Measurements from ENCODE around the gene THSD7B. TPM values are rescaled to one million over a fixed set of nuclear protein-coding genes. Genes with fewer than 3 reads are reported as not detected.
"Not testable (repeated sequence)": the region's sequence is repeated elsewhere in the genome, so short reads cannot be mapped to it uniquely, and the experiment has no call there.

The THSD7B gene
- total RNA-seq, 1 donor from 2014 or later, result not detected

DNA sequence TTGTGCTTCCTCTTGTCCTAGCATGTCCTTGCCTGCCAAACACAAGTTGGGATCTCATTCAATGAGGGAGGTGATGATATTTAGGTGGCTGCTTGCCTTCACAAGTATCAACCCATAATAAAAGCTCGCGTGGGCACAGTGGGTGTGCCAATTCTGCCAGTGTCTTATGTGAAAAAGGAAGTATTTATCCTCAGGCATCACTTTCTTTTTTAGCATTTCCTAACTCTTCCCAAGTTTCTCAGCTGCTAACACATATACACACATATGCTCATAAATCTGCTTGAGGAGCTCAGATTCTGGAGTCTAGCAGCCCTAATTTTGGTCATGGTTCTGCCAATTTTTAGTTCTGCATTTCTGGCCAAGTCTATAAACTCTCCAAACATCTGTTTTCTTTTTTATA, 879.4 kb downstream of the THSD7B start:
- DNase-seq (ENCODE audit: extremely low read depth, low read depth, low spot score), result no peak

GRCh38 chr2:137654046-137654445, 888.7 kb downstream of the THSD7B start:
- DNase-seq (ENCODE audit: extremely low read depth, low read depth, low spot score), result no peak

GRCh38 chr2:137655814-137656213, 890.5 kb downstream of the THSD7B start:
- no peak for DNase-seq (ENCODE audit: extremely low read depth, low read depth, low spot score)

GRCh38 chr2:137658433-137658832, 893.1 kb downstream of the THSD7B start:
- no peak for DNase-seq (ENCODE audit: extremely low read depth, low read depth, low spot score)

DNA sequence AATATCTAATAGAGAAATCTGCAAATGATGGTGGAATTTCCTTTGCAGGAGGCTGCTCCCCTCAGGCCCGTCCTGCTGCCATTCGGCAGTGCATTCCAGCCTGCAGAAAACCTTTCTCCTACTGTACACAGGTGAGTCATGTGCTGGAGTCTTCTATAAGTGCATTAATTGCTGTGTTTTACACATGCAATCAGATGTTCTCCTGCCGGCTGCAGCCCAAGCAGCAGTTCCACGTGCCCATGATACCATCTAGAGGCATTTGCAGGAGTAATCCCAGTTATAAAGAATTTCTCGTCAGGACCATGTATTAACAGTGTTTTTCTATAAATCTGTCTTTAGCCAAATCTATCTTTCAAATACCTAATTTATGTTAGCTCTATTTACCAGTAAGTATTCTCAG, 894.3 kb downstream of the THSD7B start:
- DNase-seq (ENCODE audit: extremely low read depth, low read depth, low spot score), result no peak

DNA sequence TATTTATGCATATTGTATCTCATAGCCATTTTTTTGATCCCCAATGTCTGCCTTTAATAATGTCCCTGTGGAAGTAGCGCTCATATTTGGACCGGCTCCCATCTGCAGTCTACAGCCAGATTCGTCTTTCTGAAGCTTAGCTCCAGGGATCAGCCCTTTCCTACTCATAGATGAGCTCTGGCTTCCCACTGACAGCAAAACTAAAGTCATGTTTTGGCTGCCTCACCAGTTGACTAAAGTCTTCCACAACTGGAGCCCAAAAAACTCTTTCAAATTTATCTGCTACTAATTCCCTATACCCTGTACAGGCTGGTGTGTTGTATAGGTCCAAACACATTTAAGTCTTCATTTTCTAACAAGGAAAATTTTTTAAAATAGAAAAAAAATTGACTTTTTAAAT, 904.8 kb downstream of the THSD7B start:
- no peak for DNase-seq (ENCODE audit: extremely low read depth, low read depth, low spot score)

DNA sequence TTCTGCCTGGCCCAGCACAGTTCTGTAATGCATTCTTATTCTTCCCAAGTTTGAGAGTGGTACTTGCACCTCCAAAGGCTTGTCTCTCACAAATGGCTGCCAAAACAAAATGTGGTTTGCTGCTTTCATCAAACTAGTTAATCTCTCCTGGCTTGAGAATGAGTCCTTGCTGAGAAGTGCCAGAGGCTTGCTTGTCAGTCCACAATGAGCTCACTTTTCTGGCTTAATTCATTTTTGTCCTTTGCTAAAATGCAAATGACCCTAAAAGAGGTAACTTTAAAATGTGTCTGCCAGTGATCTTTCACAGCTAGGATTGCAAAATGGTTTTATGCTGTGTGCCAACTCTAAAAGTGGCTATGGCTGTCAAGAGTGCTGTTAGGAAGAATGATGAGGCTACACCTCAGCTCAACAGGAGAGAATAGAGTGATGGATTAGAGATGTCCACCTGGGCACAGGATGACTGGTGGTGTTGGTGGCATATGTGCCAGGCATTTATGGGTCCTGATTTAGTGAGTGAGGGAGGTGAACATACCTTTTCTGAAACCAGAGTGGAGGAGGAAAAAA, 907.7 kb downstream of the THSD7B start:
- no peak for DNase-seq (ENCODE audit: extremely low read depth, low read depth, low spot score)

DNA sequence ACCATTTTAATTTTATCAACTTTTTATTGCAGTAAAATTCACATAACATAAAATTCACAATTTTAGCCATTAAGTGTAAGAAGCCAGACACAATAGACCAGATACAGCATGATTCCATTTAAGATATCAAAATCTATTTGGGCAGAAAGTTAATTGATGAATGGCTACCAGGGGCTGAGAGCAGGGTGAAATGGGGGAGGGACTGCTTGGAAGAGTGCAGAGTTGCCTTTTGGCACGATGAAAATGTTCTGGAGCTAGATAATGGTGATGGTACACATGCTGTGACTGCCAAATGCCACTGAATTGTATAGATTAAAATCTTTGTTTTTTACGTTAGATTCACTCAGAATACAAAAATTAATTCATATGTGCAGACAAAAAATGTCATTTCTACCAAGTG, 909.6 kb downstream of the THSD7B start:
- DNase-seq (ENCODE audit: extremely low read depth, low read depth, low spot score), result no peak

DNA sequence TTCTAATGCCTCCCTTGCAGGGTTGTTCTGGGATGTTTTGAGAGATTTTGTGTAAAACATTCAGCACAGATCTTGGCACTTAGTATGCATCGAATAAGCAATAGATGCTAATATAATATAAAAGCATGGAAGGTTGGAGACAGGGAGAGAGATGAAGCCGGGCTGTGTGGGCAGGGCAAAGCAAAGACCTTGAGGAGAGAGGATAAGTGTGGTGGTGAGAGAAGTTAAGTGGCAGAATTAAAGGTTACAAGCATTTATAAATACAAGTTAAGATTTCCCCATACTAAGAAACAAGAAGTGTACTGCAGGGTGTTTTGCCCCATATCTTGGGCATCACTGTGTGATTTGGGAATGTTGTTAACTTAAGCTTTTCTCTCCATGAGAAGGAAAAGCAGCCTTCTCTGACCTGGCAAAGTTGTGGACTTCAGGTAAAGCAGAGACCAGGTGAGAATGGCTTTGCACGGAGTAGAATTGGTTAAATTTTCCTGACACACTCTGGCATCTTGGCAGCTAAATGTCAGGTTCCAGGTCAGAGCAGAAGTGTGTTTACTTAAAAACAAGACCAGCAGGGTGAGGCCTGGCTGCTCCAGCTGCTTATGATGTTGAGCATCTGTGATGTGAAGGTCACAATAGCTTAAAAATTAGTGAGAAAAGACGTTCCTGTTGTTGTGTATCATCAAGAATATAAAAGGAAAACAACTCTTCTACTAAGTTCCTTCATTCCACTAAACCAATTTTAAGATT, 910.4 kb downstream of the THSD7B start:
- no peak for DNase-seq (ENCODE audit: extremely low read depth, low read depth, low spot score)

GRCh38 chr2:137676346-137676745, 911.0 kb downstream of the THSD7B start:
- DNase-seq (ENCODE audit: extremely low read depth, low read depth, low spot score), result no peak

DNA sequence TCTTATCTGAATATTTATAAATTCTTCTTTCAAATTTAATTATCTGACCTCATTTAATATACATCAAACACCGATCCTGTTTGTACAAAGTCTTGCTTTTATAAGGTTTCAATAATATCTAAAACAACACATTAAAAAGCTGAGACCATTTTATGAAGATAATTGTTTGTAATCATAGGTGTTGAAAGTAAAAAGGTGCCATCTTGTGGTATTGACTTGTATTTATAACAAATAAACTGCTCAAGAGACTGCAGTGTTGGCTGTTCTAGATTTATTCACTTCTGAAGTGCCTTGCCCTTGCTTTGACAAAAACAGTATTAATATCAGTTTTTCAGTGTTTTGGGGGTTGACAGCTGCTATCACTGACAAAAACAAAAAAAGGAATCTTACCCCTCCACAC, 912.1 kb downstream of the THSD7B start:
- DNase-seq (ENCODE audit: extremely low read depth, low read depth, low spot score), result no peak

- no peak for DNase-seq (ENCODE audit: extremely low read depth, low read depth, low spot score)
Measured at GRCh38 chr2:137689549-137689948, 924.2 kb downstream of the THSD7B start.

GRCh38 chr2:137693534-137693933, 928.2 kb downstream of the THSD7B start:
- DNase-seq (ENCODE audit: extremely low read depth, low read depth, low spot score), result no peak

DNA sequence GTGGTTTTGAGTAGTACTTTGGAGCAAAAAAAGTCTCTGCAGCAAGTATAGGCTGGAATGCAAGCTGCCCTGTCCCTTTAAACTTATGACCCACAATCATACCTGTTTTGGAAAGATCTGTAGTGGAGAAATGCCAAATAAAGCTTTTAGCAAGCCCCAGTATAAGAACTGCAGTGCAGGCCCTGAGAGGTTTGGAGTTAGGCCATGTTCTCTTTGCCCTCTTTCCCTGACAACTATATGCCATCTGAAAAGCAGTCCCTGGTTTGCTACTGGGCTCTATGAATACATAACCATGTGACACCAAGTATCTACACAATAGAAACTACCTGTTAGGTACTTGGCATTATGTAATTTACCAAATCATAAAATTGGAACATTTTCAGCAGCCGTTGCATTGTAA, 931.6 kb downstream of the THSD7B start:
- no peak for DNase-seq (ENCODE audit: extremely low read depth, low read depth, low spot score)

- DNase-seq (ENCODE audit: extremely low read depth, low read depth, low spot score), result not testable (repeated sequence)
Measured at GRCh38 chr2:137700250-137700649, 934.9 kb downstream of the THSD7B start.

- no peak for DNase-seq (ENCODE audit: extremely low read depth, low read depth, low spot score)
Measured at GRCh38 chr2:137700681-137701080, 935.3 kb downstream of the THSD7B start.

DNA sequence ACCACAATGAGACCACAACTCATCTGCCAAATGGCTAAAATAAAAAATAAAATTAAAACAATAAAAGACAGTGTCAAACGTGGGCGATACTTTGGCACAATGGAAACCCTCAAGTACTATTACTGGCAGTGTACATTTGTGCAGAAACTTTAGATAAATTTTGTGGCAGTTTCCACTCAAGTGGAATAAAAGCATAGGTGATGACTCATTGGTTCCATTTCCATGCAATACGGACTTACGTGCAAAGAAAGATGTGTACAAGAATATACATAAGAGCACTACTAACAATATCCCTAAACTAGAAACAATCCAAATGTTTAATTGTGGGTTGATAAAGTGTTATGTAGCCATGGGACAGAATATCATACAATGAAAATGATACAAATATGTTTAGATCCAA, 940.0 kb downstream of the THSD7B start:
- no peak for DNase-seq (ENCODE audit: extremely low read depth, low read depth, low spot score)

- DNase-seq (ENCODE audit: extremely low read depth, low read depth, low spot score), result no peak
Measured at GRCh38 chr2:137706786-137707613, 941.7 kb downstream of the THSD7B start.

- no peak for DNase-seq (ENCODE audit: extremely low read depth, low read depth, low spot score)
Measured at GRCh38 chr2:137708311-137708710, 943.0 kb downstream of the THSD7B start.

DNA sequence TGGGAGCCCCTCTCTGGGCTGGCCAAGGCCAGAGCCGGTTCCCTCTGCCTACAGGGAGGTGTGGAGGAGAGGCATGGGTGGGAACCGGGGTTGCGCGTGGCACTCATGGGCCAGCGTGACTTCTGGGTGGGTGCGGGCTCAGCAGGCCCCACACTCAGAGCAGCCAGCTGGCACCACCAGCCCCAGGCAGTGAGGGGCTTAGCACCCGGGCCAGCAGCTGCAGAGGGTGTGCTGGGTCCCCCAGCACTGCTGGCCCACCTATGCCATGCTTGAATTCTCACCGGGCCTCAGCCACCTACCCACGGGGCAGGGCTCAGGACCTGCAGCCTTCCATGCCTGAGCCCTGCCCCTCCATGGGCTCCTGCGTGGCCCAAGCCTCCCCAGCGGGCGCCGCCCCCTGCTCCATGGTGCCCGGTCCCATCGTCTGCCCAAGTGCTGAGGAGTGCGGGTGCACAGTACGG, 950.4 kb downstream of the THSD7B start:
- DNase-seq (ENCODE audit: extremely low read depth, low read depth, low spot score), result no peak

GRCh38 chr2:137718786-137719185, 953.4 kb downstream of the THSD7B start:
- DNase-seq (ENCODE audit: extremely low read depth, low read depth, low spot score), result no peak

DNA sequence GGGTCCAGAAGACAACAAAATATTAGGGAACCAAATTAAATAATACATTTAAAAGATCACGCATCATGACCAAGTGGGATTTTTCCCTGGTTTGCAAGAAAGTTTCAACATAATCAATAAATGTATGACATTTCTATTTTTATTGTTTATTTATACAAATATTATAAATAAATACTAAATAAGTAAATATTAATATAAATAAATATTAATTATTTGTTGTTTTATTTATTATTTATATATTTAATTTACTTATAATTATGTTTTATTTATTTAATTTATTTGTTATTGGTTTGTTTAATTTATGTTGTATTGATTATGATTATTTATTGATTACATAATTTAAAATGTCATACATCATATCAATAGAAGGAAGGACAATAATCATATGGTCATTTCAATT, 956.4 kb downstream of the THSD7B start:
- DNase-seq (ENCODE audit: extremely low read depth, low read depth, low spot score), result no peak

All from glomerular endothelial cell (primary cell).